Glutamatergic neuron (in vitro differentiated cells): ENCODE results near the gene PFDN4. TPM values are rescaled to one million over a fixed set of nuclear protein-coding genes. Genes with fewer than 3 reads are reported as not detected.

ENCODE experiments used
- DNase-seq: peaks from one replicate; pipeline ENCODE4 v3.0.0; 2022
- H3K27ac Mint-ChIP-seq: one replicate; pipeline ENCODE4 v1.8.0; 2020; ENCODE audit warnings: mild to moderate bottlenecking, mixed read lengths, inconsistent platforms; ENCODE audit not compliant: unreplicated experiment
- H3K27me3 Mint-ChIP-seq: one replicate; pipeline ENCODE4 v1.8.0; 2020; ENCODE audit warnings: mild to moderate bottlenecking, moderate library complexity, mixed read lengths, inconsistent platforms; ENCODE audit not compliant: unreplicated experiment
- H3K36me3 Mint-ChIP-seq: one replicate; pipeline ENCODE4 v1.8.0; 2020; ENCODE audit warnings: mild to moderate bottlenecking, mixed read lengths, inconsistent platforms; ENCODE audit not compliant: unreplicated experiment
- H3K4me1 Mint-ChIP-seq: one replicate; pipeline ENCODE4 v1.8.0; 2020; ENCODE audit warnings: mild to moderate bottlenecking, low read depth, mixed read lengths, inconsistent platforms; ENCODE audit not compliant: unreplicated experiment
- H3K4me3 Mint-ChIP-seq: one replicate; pipeline ENCODE4 v1.8.0; 2020; ENCODE audit warnings: mild to moderate bottlenecking, mixed read lengths, inconsistent platforms; ENCODE audit not compliant: unreplicated experiment
- H3K9me3 Mint-ChIP-seq: one replicate; pipeline ENCODE4 v1.8.0; 2020; ENCODE audit warnings: mild to moderate bottlenecking, moderate library complexity, mixed read lengths, inconsistent platforms; ENCODE audit not compliant: unreplicated experiment
- CTCF ChIP-seq: fragments of 200-600 bp; sonication (generic); IDR thresholded peaks from one replicate; pipeline ENCODE4 v1.5.0; 2021; ENCODE audit not compliant: partially characterized antibody, unreplicated experiment
- total RNA-seq: library from RNA; stranded (reverse); fragmentation: NEBNext Ultra II Directional; extraction: Animal tissue kit (Norgen Biotek cat#: 25700); gene quantifications from one replicate; pipeline ENCODE4 v1.2.1, GENCODE V29; 2021; ENCODE audit not compliant: unreplicated experiment

The PFDN4 gene
- total RNA-seq, 1 donor from 2014 or later: 51.6 TPM

GRCh38 chr20:54180931-54181330 lies 27.0 kb upstream of the PFDN4 start:
- Mint-ChIP-seq H3K27me3 (peaks cover 3% of the 10 kb centered on the region), H3K4me1 (peaks cover 3% of the 10 kb centered on the region), H3K27ac (no peak overlapping the region), H3K4me3 (no peak overlapping the region), H3K36me3 (no peaks in the 10 kb centered on the region), H3K9me3 (no peaks in the 10 kb centered on the region)
- TF ChIP-seq CTCF: no peak
- DNase-seq: no peak

GRCh38 chr20:54184071-54184470 lies 23.8 kb upstream of the PFDN4 start:
- no peaks in the 10 kb centered on the region for H3K36me3 Mint-ChIP-seq
- H3K9me3 Mint-ChIP-seq: no peaks in the 10 kb centered on the region

GRCh38 chr20:54184904-54185626 lies 22.8 kb upstream of the PFDN4 start:
- Mint-ChIP-seq H3K27me3 (peaks cover 3% of the 10 kb centered on the region), H3K4me3 (no peak overlapping the region), H3K36me3 (no peaks in the 10 kb centered on the region), H3K4me1 (peaks cover 3% of the 10 kb centered on the region), H3K9me3 (no peaks in the 10 kb centered on the region), H3K27ac (no peak overlapping the region)
- no peak for TF ChIP-seq CTCF
- DNase-seq: no peak

More at GRCh38 chr20:54184071-54184470, 23.8 kb upstream of the PFDN4 start:
- no peak overlapping the region for H3K4me3 Mint-ChIP-seq
- no peak overlapping the region for H3K27ac Mint-ChIP-seq
- no peak for DNase-seq
- peaks cover 3% of the 10 kb centered on the region for H3K27me3 Mint-ChIP-seq
- peaks cover 3% of the 10 kb centered on the region for H3K4me1 Mint-ChIP-seq
- no peak for TF ChIP-seq CTCF

GRCh38 chr20:54188132-54188849 lies 19.6 kb upstream of the PFDN4 start:
- H3K36me3 Mint-ChIP-seq: no peaks in the 10 kb centered on the region
- no peak overlapping the region for H3K27ac Mint-ChIP-seq
- no peak for DNase-seq
- H3K4me3 Mint-ChIP-seq: no peak overlapping the region
- H3K4me1 Mint-ChIP-seq: peaks cover 3% of the 10 kb centered on the region
- H3K9me3 Mint-ChIP-seq: no peaks in the 10 kb centered on the region
- H3K27me3 Mint-ChIP-seq: peaks cover 3% of the 10 kb centered on the region
- TF ChIP-seq CTCF: no peak

- H3K27me3 Mint-ChIP-seq: peaks cover 3% of the 10 kb centered on the region
- no peaks in the 10 kb centered on the region for H3K4me1 Mint-ChIP-seq
- no peak for TF ChIP-seq CTCF
- no peak overlapping the region for H3K4me3 Mint-ChIP-seq
- H3K9me3 Mint-ChIP-seq: no peaks in the 10 kb centered on the region
- no peaks in the 10 kb centered on the region for H3K36me3 Mint-ChIP-seq
- no peak for DNase-seq
- no peak overlapping the region for H3K27ac Mint-ChIP-seq
These were observed 18.3 kb upstream of the PFDN4 start for GRCh38 chr20:54189630-54190029.
